ENCODE results near the gene LAMTOR2. TPM values are rescaled to one million over a fixed set of nuclear protein-coding genes. Genes with fewer than 3 reads are reported as not detected.
A peak's percentile ranks its signal among the peaks of the same experiment; 100 is the strongest.

Gene LAMTOR2
- total RNA-seq, 1 donor from 2014 or later = 61.0 TPM

GRCh38 chr1:156072251-156072650 is 17.7 kb downstream of the LAMTOR2 start:
- peaks cover 17% of the 10 kb centered on the region for H3K36me3 Mint-ChIP-seq (ENCODE audit: insufficient read depth)
- no peaks in the 10 kb centered on the region for H3K9me3 Mint-ChIP-seq (ENCODE audit: low read depth)
- DNase-seq (ENCODE audit: low spot score, unreplicated experiment) = no peak
- H3K4me1 Mint-ChIP-seq (ENCODE audit: low read depth) = peaks cover 32% of the 10 kb centered on the region
- no peak overlapping the region for H3K4me3 Mint-ChIP-seq (ENCODE audit: low read depth)
- no peaks in the 10 kb centered on the region for H3K27me3 Mint-ChIP-seq
- no peak for TF ChIP-seq CTCF (IDR thresholded peaks at IDR 0.05; ENCODE audit: unreplicated experiment)
- H3K27ac Mint-ChIP-seq = peak overlapping the region; percentile 92

- no peak for TF ChIP-seq CTCF (IDR thresholded peaks at IDR 0.05; ENCODE audit: unreplicated experiment)
- DNase-seq (ENCODE audit: low spot score, unreplicated experiment) = no peak
- no peaks in the 10 kb centered on the region for H3K27me3 Mint-ChIP-seq
- no peak overlapping the region for H3K4me3 Mint-ChIP-seq (ENCODE audit: low read depth)
- peaks cover 26% of the 10 kb centered on the region for H3K36me3 Mint-ChIP-seq (ENCODE audit: insufficient read depth)
- H3K9me3 Mint-ChIP-seq (ENCODE audit: low read depth) = no peaks in the 10 kb centered on the region
- peak overlapping the region; percentile 92 for H3K27ac Mint-ChIP-seq
- peaks cover 41% of the 10 kb centered on the region for H3K4me1 Mint-ChIP-seq (ENCODE audit: low read depth)
These were observed 18.6 kb downstream of the LAMTOR2 start for GRCh38 chr1:156073110-156073687.

GRCh38 chr1:156073740-156074139 is 19.2 kb downstream of the LAMTOR2 start:
- DNase-seq (ENCODE audit: low spot score, unreplicated experiment) = no peak

GRCh38 chr1:156074661-156075060 is 20.1 kb downstream of the LAMTOR2 start:
- no peaks in the 10 kb centered on the region for H3K27me3 Mint-ChIP-seq
- no peaks in the 10 kb centered on the region for H3K9me3 Mint-ChIP-seq (ENCODE audit: low read depth)
- peak overlapping the region; percentile 0 for H3K27ac Mint-ChIP-seq
- no peak for TF ChIP-seq CTCF (IDR thresholded peaks at IDR 0.05; ENCODE audit: unreplicated experiment)
- peaks cover 56% of the 10 kb centered on the region for H3K4me1 Mint-ChIP-seq (ENCODE audit: low read depth)
- no peak for DNase-seq (ENCODE audit: low spot score, unreplicated experiment)
- H3K4me3 Mint-ChIP-seq (ENCODE audit: low read depth) = no peak overlapping the region
- H3K36me3 Mint-ChIP-seq (ENCODE audit: insufficient read depth) = peaks cover 35% of the 10 kb centered on the region

More at GRCh38 chr1:156073740-156074139, 19.2 kb downstream of the LAMTOR2 start:
- Mint-ChIP-seq H3K4me1 (ENCODE audit: low read depth) (peaks cover 46% of the 10 kb centered on the region), H3K4me3 (ENCODE audit: low read depth) (no peak overlapping the region), H3K36me3 (ENCODE audit: insufficient read depth) (peaks cover 29% of the 10 kb centered on the region), H3K27ac (peak overlapping the region; percentile 94), H3K27me3 (no peaks in the 10 kb centered on the region), H3K9me3 (ENCODE audit: low read depth) (no peaks in the 10 kb centered on the region)
- no peak for TF ChIP-seq CTCF (IDR thresholded peaks at IDR 0.05; ENCODE audit: unreplicated experiment)

- Mint-ChIP-seq H3K27ac (peak overlapping the region; percentile 75), H3K27me3 (no peaks in the 10 kb centered on the region), H3K4me3 (ENCODE audit: low read depth) (no peak overlapping the region), H3K9me3 (ENCODE audit: low read depth) (no peaks in the 10 kb centered on the region), H3K36me3 (ENCODE audit: insufficient read depth) (peaks cover 38% of the 10 kb centered on the region), H3K4me1 (ENCODE audit: low read depth) (peaks cover 59% of the 10 kb centered on the region)
- no peak for TF ChIP-seq CTCF (IDR thresholded peaks at IDR 0.05; ENCODE audit: unreplicated experiment)
- DNase-seq (ENCODE audit: low spot score, unreplicated experiment) = no peak
These were observed 20.6 kb downstream of the LAMTOR2 start for GRCh38 chr1:156075162-156075561.

Measured in progenitor cell of endocrine pancreas (in vitro differentiated cells).